H1 (cell line): Measurements from ENCODE around the gene ZFR.
"Not testable (repeated sequence)": the region's sequence is repeated elsewhere in the genome, so short reads cannot be mapped to it uniquely, and the experiment has no call there.

Experiments used
- BRCA1 ChIP-seq: IDR thresholded peaks from 2 replicates; pipeline ENCODE4 v1.6.1; 2012; ENCODE audit warnings: low read depth, low read length, improper control_type of control experiment
- CTCF ChIP-seq, 3 experiments: IDR thresholded peaks; 1 replicate in 2 of 3; 2 replicates in 1 of 3; pipeline versions ENCODE4 v1.5.1 to v1.6.1; 2011; ENCODE audit warnings: low read length in 3 of 3, mild to moderate bottlenecking in 3 of 3, inconsistent platforms in 2 of 3, low read depth in 1 of 3, moderate library complexity in 1 of 3; ENCODE audit not compliant: insufficient read depth in 1 of 3; ENCODE audit errors: control extremely low read depth in 1 of 3
- EP300 ChIP-seq, 2 experiments: IDR thresholded peaks; 1 replicate in 1 of 2; 2 replicates in 1 of 2; pipeline ENCODE4 v1.6.1; 2011 to 2012; ENCODE audit warnings: low read depth in 2 of 2, low read length in 2 of 2, mild to moderate bottlenecking in 2 of 2, borderline replicate concordance in 1 of 2, inconsistent platforms in 1 of 2, moderate library complexity in 1 of 2
- GTF2F1 ChIP-seq: IDR thresholded peaks from 2 replicates; pipeline ENCODE4 v1.6.1; 2012; ENCODE audit warnings: low read depth, low read length, improper control_type of control experiment, borderline replicate concordance
- POLR2A ChIP-seq, 2 experiments: IDR thresholded peaks; 1 replicate in 1 of 2; 2 replicates in 1 of 2; pipeline ENCODE4 v1.6.1; 2011; ENCODE audit warnings: low read depth in 2 of 2, low read length in 2 of 2, mild to moderate bottlenecking in 2 of 2; ENCODE audit errors: control extremely low read depth in 1 of 2
- POLR2AphosphoS5 ChIP-seq: IDR thresholded peaks from 2 replicates; pipeline ENCODE4 v1.6.1; 2011; ENCODE audit warnings: low read depth, low read length
- RAD21 ChIP-seq, 2 experiments: IDR thresholded peaks in 1 of 2; conservative IDR thresholded peaks in 1 of 2; 2 replicates each; pipeline ENCODE4 v1.6.1; 2011; ENCODE audit warnings: low read depth in 2 of 2, low read length in 2 of 2, improper control_type of control experiment in 1 of 2, inconsistent platforms in 1 of 2, mild to moderate bottlenecking in 1 of 2, moderate library complexity in 1 of 2
- TAF1 ChIP-seq: IDR thresholded peaks from 2 replicates; pipeline ENCODE4 v1.6.1; 2011; ENCODE audit warnings: mild to moderate bottlenecking, low read depth, low read length

DNA sequence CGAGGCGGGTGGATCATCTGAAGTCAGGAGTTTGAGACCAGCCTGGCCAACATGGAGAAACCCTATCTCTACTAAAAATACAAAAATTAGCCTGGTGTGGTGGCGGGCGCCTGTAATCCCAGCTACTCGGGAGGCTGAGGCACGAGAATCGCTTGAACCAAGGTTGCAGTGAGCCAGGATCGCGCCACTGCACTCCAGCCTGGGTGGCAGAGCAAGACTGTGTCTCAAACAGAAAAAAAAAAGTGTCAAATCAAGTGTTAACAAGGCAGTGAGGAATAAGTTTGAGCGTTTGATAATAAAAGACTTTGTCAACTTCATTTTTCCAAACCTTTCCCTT lies 130.4 kb downstream of the ZFR start:
- TF ChIP-seq TAF1; RAD21 (IDR thresholded peaks at IDR 0.05 in 1 of 2, conservative IDR thresholded peaks at IDR 0.05 in 1 of 2; ENCODE audit: low read depth in 2 of 2, low read length in 2 of 2); BRCA1; POLR2AphosphoS5; EP300 (IDR thresholded peaks at IDR 0.05; ENCODE audit: borderline replicate concordance in 1 of 2, low read depth in 2 of 2, low read length in 2 of 2); POLR2A (IDR thresholded peaks at IDR 0.05; ENCODE audit: control extremely low read depth in 1 of 2, low read depth in 2 of 2, low read length in 2 of 2); CTCF (IDR thresholded peaks at IDR 0.05; ENCODE audit: control extremely low read depth in 1 of 3, insufficient read depth in 1 of 3, low read depth in 1 of 3, low read length in 3 of 3); GTF2F1: not testable (repeated sequence)
